HG02759 (cell line): ENCODE results near the gene RUNX3.

Experiments used
- ATAC-seq: cut with Tn5 transposase; IDR thresholded peaks from one replicate; pipeline ENCODE4 v1.9.1; 2021; ENCODE audit warnings: mild to moderate bottlenecking, moderate library complexity; ENCODE audit not compliant: unreplicated experiment

RUNX3 gene

GRCh38 chr1:24888971-24889676, 41.0 kb downstream of the RUNX3 start:
- no peak for ATAC-seq

GRCh38 chr1:24888061-24888970, 41.8 kb downstream of the RUNX3 start:
- no peak for ATAC-seq

GRCh38 chr1:24886241-24886640, 43.8 kb downstream of the RUNX3 start:
- no peak for ATAC-seq

GRCh38 chr1:24884751-24885150, 45.3 kb downstream of the RUNX3 start:
- no peak for ATAC-seq

- ATAC-seq = no peak
These were observed 49.0 kb downstream of the RUNX3 start for GRCh38 chr1:24881034-24881433.

GRCh38 chr1:24878775-24879742, 51.0 kb downstream of the RUNX3 start:
- no peak for ATAC-seq

- ATAC-seq = no peak
These were observed 52.0 kb downstream of the RUNX3 start for GRCh38 chr1:24878045-24878444.

GRCh38 chr1:24875991-24876506, 54.0 kb downstream of the RUNX3 start:
- no peak for ATAC-seq

- no peak for ATAC-seq
These were observed 54.8 kb downstream of the RUNX3 start for GRCh38 chr1:24875257-24875656.

GRCh38 chr1:24874611-24875234, 55.4 kb downstream of the RUNX3 start:
- ATAC-seq = no peak

- no peak for ATAC-seq
These were observed 56.0 kb downstream of the RUNX3 start for GRCh38 chr1:24874056-24874455.

- no peak for ATAC-seq
These were observed 56.9 kb downstream of the RUNX3 start for GRCh38 chr1:24873148-24873547.

- no peak for ATAC-seq
These were observed 57.8 kb downstream of the RUNX3 start for GRCh38 chr1:24872061-24872850.

GRCh38 chr1:24871306-24871901, 58.7 kb downstream of the RUNX3 start:
- ATAC-seq = no peak

GRCh38 chr1:24870551-24871195, 59.4 kb downstream of the RUNX3 start:
- no peak for ATAC-seq

- ATAC-seq = no peak
These were observed 61.8 kb downstream of the RUNX3 start for GRCh38 chr1:24868016-24868875.

GRCh38 chr1:24867084-24867870, 62.8 kb downstream of the RUNX3 start:
- no peak for ATAC-seq
